ENCODE data around the gene CHDH. TPM values are rescaled to one million over a fixed set of nuclear protein-coding genes. Genes with fewer than 3 reads are reported as not detected.

CHDH gene
- total and polyA plus RNA-seq, 2 donors (not counting 1 experiment from before 2014, with no cell fraction given), result 0.03 to 0.37 TPM

- Mint-ChIP-seq H3K4me3 (no peak overlapping the region), H3K9me3 (ENCODE audit: insufficient read depth) (no peaks in the 10 kb centered on the region), H3K27me3 (no peaks in the 10 kb centered on the region), H3K27ac (no peak overlapping the region), H3K4me1 (peaks cover 13% of the 10 kb centered on the region)
- peaks cover 0 to 7% of the 10 kb centered on the region in 2 donors for H3K4me1 ChIP-seq (ENCODE audit: control insufficient read depth in 2 of 2, insufficient read depth in 2 of 2, low read length in 2 of 2)
- intact Hi-C loops (cut with micrococcal nuclease), result no loop called here
- no peak overlapping the region for H3K4me3 ChIP-seq (ENCODE audit: control extremely low read depth in 1 of 5, extremely low read depth in 1 of 5, insufficient read depth in 1 of 5, low read depth in 2 of 5, low read length in 4 of 5)
- ChIA-PET CTCF (no interaction called here), POLR2A (no interaction called here)
- H2AFZ ChIP-seq (ENCODE audit: insufficient read depth, low read depth, low read length, poor library complexity, severe bottlenecking), result peak overlapping the region; percentile 68
- H3K9ac ChIP-seq (ENCODE audit: low read length), result no peak overlapping the region
- peaks cover 0 to 6% (median 0%) of the 10 kb centered on the region in 4 experiments for H3K27me3 ChIP-seq (replicated peaks in 1 of 4; ENCODE audit: control extremely low read depth in 1 of 4, control insufficient read depth in 3 of 4, insufficient read depth in 4 of 4, low read length in 3 of 4)
- DNase-seq (no peak), ATAC-seq (ENCODE audit: low read depth) (no peak)
- H3K9me3 ChIP-seq (ENCODE audit: control extremely low read depth in 1 of 3, control insufficient read depth in 2 of 3, insufficient read depth in 1 of 3, low read length in 2 of 3), result no peaks in the 10 kb centered on the region
- no peaks in the 10 kb centered on the region for H3K79me2 ChIP-seq (ENCODE audit: control insufficient read depth, insufficient read depth, low read length)
- no peaks in the 10 kb centered on the region for H4K20me1 ChIP-seq (ENCODE audit: control insufficient read depth, insufficient read depth, low read length, poor library complexity, severe bottlenecking)
- no peaks in the 10 kb centered on the region for H3K36me3 ChIP-seq (replicated peaks in 1 of 2; ENCODE audit: control extremely low read depth in 1 of 2, control insufficient read depth in 1 of 2, extremely low read depth in 1 of 2, insufficient read depth in 2 of 2, low read length in 1 of 2)
- WGBS (ENCODE audit: insufficient coverage), result 91% methylated on average over 4 of the region's 5 CpGs
- no peak for TF ChIP-seq EZH2 (IDR thresholded peaks at IDR 0.05; ENCODE audit: borderline replicate concordance, insufficient read depth, low read depth, low read length, poor library complexity, severe bottlenecking)
- TF ChIP-seq CTCF (IDR thresholded peaks at IDR 0.05), result no peak
- H3K4me2 ChIP-seq (replicated peaks; ENCODE audit: low read depth, low read length, poor library complexity, severe bottlenecking), result no peak overlapping the region
- no peak overlapping the region for H3K27ac ChIP-seq (ENCODE audit: low read length in 2 of 2)
These were observed 73.2 kb downstream of the CHDH start for GRCh38 chr3:53773021-53773436.

GRCh38 chr3:53772562-53772961 is 73.7 kb downstream of the CHDH start:
- Histone ChIP-seq H3K36me3 (replicated peaks in 1 of 2; ENCODE audit: control extremely low read depth in 1 of 2, control insufficient read depth in 1 of 2, extremely low read depth in 1 of 2, insufficient read depth in 2 of 2, low read length in 1 of 2) (no peaks in the 10 kb centered on the region), H2AFZ (ENCODE audit: insufficient read depth, low read depth, low read length, poor library complexity, severe bottlenecking) (no peak overlapping the region), H3K9ac (ENCODE audit: low read length) (no peak overlapping the region), H3K4me1 (ENCODE audit: control insufficient read depth in 2 of 2, insufficient read depth in 2 of 2, low read length in 2 of 2) (peaks cover 0 to 7% of the 10 kb centered on the region in 2 donors), H3K9me3 (ENCODE audit: control extremely low read depth in 1 of 3, control insufficient read depth in 2 of 3, insufficient read depth in 1 of 3, low read length in 2 of 3) (no peaks in the 10 kb centered on the region), H4K20me1 (ENCODE audit: control insufficient read depth, insufficient read depth, low read length, poor library complexity, severe bottlenecking) (no peaks in the 10 kb centered on the region), H3K79me2 (ENCODE audit: control insufficient read depth, insufficient read depth, low read length) (no peaks in the 10 kb centered on the region), H3K27me3 (replicated peaks in 1 of 4; ENCODE audit: control extremely low read depth in 1 of 4, control insufficient read depth in 3 of 4, insufficient read depth in 4 of 4, low read length in 3 of 4) (peaks cover 0 to 6% (median 0%) of the 10 kb centered on the region in 4 experiments), H3K27ac (ENCODE audit: low read length in 2 of 2) (no peak overlapping the region), H3K4me2 (replicated peaks; ENCODE audit: low read depth, low read length, poor library complexity, severe bottlenecking) (no peak overlapping the region), H3K4me3 (ENCODE audit: control extremely low read depth in 1 of 5, extremely low read depth in 1 of 5, insufficient read depth in 1 of 5, low read depth in 2 of 5, low read length in 4 of 5) (no peak overlapping the region)
- H3K4me3 Mint-ChIP-seq, result no peak overlapping the region
- no peak for DNase-seq
- TF ChIP-seq CTCF (IDR thresholded peaks at IDR 0.05) (no peak), EZH2 (IDR thresholded peaks at IDR 0.05; ENCODE audit: borderline replicate concordance, insufficient read depth, low read depth, low read length, poor library complexity, severe bottlenecking) (no peak)
- intact Hi-C loops (cut with micrococcal nuclease), result no loop called here
- no peaks in the 10 kb centered on the region for H3K27me3 Mint-ChIP-seq
- POLR2A ChIA-PET, result no interaction called here
- CTCF ChIA-PET, result no interaction called here
- 98% methylated on average over 14 of the region's 14 CpGs for WGBS (ENCODE audit: insufficient coverage)
- peaks cover 13% of the 10 kb centered on the region for H3K4me1 Mint-ChIP-seq
- H3K27ac Mint-ChIP-seq, result no peak overlapping the region
- no peak for ATAC-seq (ENCODE audit: low read depth)
- H3K9me3 Mint-ChIP-seq (ENCODE audit: insufficient read depth), result no peaks in the 10 kb centered on the region

Measured in B cell (primary cell).